ENCODE results near the gene B4GALT6. TPM values are rescaled to one million over a fixed set of nuclear protein-coding genes. Genes with fewer than 3 reads are reported as not detected.

Gene B4GALT6
- total RNA-seq, 1 experiment from 2014 or later = 1.4 TPM

DNA sequence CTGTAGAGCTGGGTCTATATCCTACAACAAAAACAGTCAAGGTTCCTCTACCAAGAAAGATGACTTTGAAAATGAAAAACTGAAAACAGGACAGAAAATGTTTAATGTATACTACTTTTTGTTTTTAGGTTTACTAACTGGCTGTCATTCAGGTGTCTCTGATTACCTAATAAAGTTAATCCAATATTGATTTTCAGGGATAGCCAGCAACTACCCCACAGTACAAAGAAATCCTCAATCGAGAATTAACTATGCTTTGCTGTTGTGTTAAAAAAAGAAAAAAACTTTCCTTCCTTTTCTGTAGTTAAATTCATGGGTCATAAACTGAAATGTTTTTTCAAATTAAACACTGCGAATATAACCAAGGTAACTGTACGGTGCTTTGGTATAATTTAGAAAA, 46.9 kb downstream of the B4GALT6 start:
- intact Hi-C loops (cut with micrococcal nuclease) = no loop called here
- Histone ChIP-seq H3K4me1 (ENCODE audit: insufficient read depth, low read length) (0 out of 2 replicates have a peak, but pooled peaks cover 2% of the 10 kb centered on the region), H3K9me2 (replicated peaks; ENCODE audit: low read length) (no peaks in the 10 kb centered on the region), H3K4me3 (ENCODE audit: low read length) (no peak overlapping the region), H3F3A (ENCODE audit: low read length, unreplicated experiment) (no peaks in the 10 kb centered on the region), H3K9me3 (ENCODE audit: low read length) (no peaks in the 10 kb centered on the region), H3K36me3 (ENCODE audit: low read depth, low read length) (no peaks in the 10 kb centered on the region), H3K9ac (ENCODE audit: low read length) (no peak overlapping the region), H4K20me1 (ENCODE audit: low read length) (no peaks in the 10 kb centered on the region), H3K27ac (ENCODE audit: low read length) (no peak overlapping the region), H3K27me3 (ENCODE audit: low read length) (no peaks in the 10 kb centered on the region), H2AFZ (ENCODE audit: low read length) (no peak overlapping the region), H3K79me2 (ENCODE audit: low read length) (no peaks in the 10 kb centered on the region), H3K4me2 (ENCODE audit: low read length) (no peak overlapping the region)
- ChIA-PET CTCF (interaction anchor here (0.6 kb wide), 1 partner anchor 73 kb away, joined by 5 read pairs; no protein-coding TSS in a partner anchor), POLR2A (ENCODE audit: unreplicated experiment) (no interaction called here)
- no peak for DNase-seq
- no peak for ATAC-seq
- BruUV-seq (replicated peaks) = no TSS peak
- TF ChIP-seq EZH2 (IDR thresholded peaks at IDR 0.05; ENCODE audit: low read length, unreplicated experiment) = no peak
- TF ChIP-seq EZH2phosphoT487 (IDR thresholded peaks at IDR 0.05; ENCODE audit: borderline replicate concordance, low read length) = no peak
- no peak for TF ChIP-seq CTCF (conservative IDR thresholded peaks at IDR 0.05; ENCODE audit: low read depth, low read length)

DNA sequence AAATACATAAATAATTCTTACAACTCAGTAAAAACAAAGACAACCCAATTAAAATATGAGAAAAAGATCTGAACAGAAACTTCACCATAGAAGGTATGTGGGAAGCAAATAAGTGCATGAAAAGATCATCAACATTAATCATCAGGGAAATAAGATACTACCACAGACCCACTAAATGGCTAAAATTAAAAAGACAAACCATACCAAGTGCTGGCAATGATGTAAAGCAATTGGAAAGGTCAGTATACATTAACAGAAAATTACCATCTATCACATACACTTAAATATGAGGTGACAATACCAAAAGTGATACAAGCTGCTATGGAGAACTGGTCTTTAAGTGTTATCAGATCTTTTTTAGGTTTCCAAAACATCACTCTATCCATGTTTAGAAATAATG, 48.0 kb downstream of the B4GALT6 start:
- Histone ChIP-seq H3K36me3 (ENCODE audit: low read depth, low read length) (no peaks in the 10 kb centered on the region), H3K27me3 (ENCODE audit: low read length) (no peaks in the 10 kb centered on the region), H4K20me1 (ENCODE audit: low read length) (no peaks in the 10 kb centered on the region), H3K79me2 (ENCODE audit: low read length) (no peaks in the 10 kb centered on the region), H3K4me2 (ENCODE audit: low read length) (no peak overlapping the region), H3K4me3 (ENCODE audit: low read length) (no peak overlapping the region), H3K9ac (ENCODE audit: low read length) (no peak overlapping the region), H3K9me3 (ENCODE audit: low read length) (no peaks in the 10 kb centered on the region), H2AFZ (ENCODE audit: low read length) (no peak overlapping the region), H3K27ac (ENCODE audit: low read length) (no peak overlapping the region), H3K4me1 (ENCODE audit: insufficient read depth, low read length) (no peaks in the 10 kb centered on the region), H3F3A (ENCODE audit: low read length, unreplicated experiment) (no peaks in the 10 kb centered on the region), H3K9me2 (replicated peaks; ENCODE audit: low read length) (no peaks in the 10 kb centered on the region)
- no TSS peak for BruUV-seq (replicated peaks)
- CTCF ChIA-PET = no interaction called here
- TF ChIP-seq CTCF (conservative IDR thresholded peaks at IDR 0.05; ENCODE audit: low read depth, low read length) (no peak), EZH2phosphoT487 (IDR thresholded peaks at IDR 0.05; ENCODE audit: borderline replicate concordance, low read length) (no peak), EZH2 (IDR thresholded peaks at IDR 0.05; ENCODE audit: low read length, unreplicated experiment) (no peak)
- intact Hi-C loops (cut with micrococcal nuclease) = no loop called here
- POLR2A ChIA-PET (ENCODE audit: unreplicated experiment) = no interaction called here
- ATAC-seq (no peak), DNase-seq (no peak)

DNA sequence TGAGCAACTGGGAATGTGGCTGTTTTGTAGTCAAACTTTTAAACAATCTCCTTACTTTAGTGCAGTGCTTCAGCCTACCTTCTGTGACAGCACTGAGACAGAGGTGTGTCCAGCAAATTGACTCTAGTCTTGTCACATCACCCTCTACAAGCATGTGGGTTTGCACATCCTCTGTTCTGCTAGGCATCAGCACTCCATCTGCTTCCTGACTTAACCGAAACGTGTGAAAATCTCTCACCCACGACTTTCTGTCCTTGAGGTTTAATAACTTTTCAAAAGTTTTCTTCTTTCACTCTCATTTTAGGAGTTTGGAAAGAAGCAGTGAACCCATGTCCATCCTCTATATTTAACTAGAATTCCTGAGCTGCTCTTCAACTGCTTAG, 50.1 kb downstream of the B4GALT6 start:
- DNase-seq (no peak), ATAC-seq (no peak)
- Histone ChIP-seq H3K4me3 (ENCODE audit: low read length) (no peak overlapping the region), H3K9me3 (ENCODE audit: low read length) (no peaks in the 10 kb centered on the region), H3K27me3 (ENCODE audit: low read length) (no peaks in the 10 kb centered on the region), H4K20me1 (ENCODE audit: low read length) (no peaks in the 10 kb centered on the region), H3F3A (ENCODE audit: low read length, unreplicated experiment) (no peaks in the 10 kb centered on the region), H3K27ac (ENCODE audit: low read length) (no peak overlapping the region), H3K4me1 (ENCODE audit: insufficient read depth, low read length) (no peaks in the 10 kb centered on the region), H3K79me2 (ENCODE audit: low read length) (no peaks in the 10 kb centered on the region), H3K36me3 (ENCODE audit: low read depth, low read length) (no peaks in the 10 kb centered on the region), H3K9ac (ENCODE audit: low read length) (no peak overlapping the region), H2AFZ (ENCODE audit: low read length) (no peak overlapping the region), H3K9me2 (replicated peaks; ENCODE audit: low read length) (no peaks in the 10 kb centered on the region), H3K4me2 (ENCODE audit: low read length) (no peak overlapping the region)
- ChIA-PET POLR2A (ENCODE audit: unreplicated experiment) (no interaction called here), CTCF (no interaction called here)
- intact Hi-C loops (cut with micrococcal nuclease) = no loop called here
- TF ChIP-seq EZH2 (IDR thresholded peaks at IDR 0.05; ENCODE audit: low read length, unreplicated experiment) (no peak), EZH2phosphoT487 (IDR thresholded peaks at IDR 0.05; ENCODE audit: borderline replicate concordance, low read length) (no peak), CTCF (conservative IDR thresholded peaks at IDR 0.05; ENCODE audit: low read depth, low read length) (no peak)
- BruUV-seq (replicated peaks) = no TSS peak

Data from PC-3 (cell line).